GM18520 (cell line): ENCODE measurements around the gene NAV2.

ENCODE experiments used
- ATAC-seq: cut with Tn5 transposase; IDR thresholded peaks from one replicate; pipeline ENCODE4 v1.9.1; 2021; ENCODE audit not compliant: unreplicated experiment

Gene NAV2

DNA sequence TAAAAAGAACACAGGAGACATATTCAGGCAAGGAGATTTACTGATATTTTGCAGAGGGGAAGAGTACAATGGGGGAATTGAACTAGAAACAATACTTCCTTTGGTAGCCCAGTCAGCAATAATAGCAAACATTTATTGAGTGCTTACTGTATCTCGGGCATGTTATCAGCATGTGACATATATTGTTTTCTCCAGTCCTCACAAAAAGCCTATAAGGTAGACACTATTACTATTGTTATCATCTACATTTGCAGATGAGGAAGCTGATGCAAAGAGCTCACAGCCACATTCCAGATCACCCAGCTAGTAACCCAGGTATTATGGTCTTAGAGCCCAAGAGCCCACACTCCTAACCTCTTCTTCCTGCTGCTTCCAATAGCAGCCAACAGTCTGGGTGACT lies 27.9 kb downstream of the NAV2 start:
- no peak for ATAC-seq

DNA sequence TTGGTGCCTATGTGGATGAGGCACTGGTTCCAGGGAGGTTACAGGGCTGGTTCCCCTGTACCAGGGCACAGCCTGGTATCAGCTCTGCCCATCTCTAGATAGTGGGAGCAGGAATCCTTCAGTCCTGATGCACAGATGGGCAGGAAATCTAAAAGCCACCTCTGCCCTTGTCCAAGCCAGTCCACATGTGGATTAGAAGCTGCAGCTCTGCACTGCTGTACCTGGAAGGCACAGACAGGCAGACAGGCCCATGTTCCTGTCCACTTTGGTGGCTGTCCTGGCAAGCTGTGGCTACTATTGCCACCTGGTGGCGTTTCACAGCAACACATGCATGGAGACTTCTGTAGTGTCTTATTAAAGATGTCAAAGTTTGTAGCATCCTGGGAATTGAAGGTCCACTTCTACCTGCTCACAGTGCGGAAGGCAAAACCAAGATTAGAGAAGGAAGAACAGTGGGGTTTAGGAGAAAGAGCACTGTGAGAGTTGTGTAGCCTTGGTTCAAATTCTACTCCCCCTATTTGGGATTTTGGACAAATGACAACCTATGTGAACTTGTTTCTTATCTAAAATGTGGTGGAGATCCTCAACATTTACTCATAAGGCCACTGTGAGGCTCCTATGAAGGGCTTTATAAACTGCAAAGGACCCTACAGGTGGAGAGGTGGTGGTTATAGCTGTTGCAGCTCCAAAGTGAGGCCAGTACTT lies 30.1 kb downstream of the NAV2 start:
- peak; percentile 60 for ATAC-seq

DNA sequence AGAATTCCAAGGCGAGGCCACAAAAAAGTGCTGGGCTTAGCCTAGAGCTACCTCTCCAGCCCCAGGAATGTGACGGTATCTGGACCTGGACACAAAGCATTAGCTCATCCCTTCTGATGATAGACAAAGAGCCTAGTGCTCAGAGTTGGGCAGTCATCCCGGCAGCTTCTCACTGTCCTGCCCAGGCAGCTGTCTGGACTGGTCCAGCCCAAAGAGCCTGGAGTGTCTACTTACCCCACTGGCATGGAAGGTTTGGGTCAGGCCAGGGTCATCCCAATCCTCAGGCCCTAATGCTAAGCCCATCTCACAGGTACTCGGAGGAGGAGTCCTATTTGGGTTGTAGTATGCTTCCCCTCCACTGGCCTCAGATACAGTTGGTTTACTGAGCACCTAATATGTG lies 31.0 kb downstream of the NAV2 start:
- ATAC-seq, result no peak

DNA sequence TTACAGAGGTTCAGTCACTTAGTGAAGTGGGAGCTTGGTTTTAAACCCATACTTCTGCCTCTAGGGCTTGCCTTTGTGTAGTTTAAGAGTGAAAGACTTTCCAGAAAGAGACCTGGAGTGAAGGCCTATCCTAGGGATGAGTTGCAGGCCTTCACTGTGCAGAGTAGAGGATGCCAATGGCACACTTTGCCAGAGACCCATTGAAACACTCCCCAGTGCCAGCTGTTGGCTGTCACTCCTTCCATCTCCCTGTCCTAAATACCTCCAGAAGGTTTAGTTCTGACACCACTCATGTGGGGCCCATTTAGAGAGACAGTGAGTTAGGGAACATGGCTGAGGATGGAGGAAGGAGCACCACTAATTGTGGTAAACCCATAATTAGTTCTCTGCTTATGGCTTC lies 31.5 kb downstream of the NAV2 start:
- ATAC-seq, result no peak

DNA sequence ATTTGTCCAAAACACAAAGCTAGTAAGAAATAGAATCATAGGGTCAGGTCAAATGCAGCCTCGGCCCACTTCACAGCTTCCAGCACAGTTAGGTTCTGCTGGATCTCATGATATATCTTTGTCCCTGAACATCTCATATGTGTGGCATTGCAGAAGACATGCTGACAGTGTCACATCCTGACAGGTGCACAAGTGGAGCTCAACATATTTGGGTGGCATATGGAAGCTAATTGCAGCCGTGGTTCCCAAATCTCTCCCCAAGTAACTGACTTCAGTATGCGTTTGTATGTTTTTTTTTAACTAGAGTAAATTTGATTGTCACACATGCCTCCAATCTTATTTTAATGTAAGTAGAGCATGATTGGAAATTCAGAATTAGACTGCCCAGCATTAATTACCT lies 33.4 kb downstream of the NAV2 start:
- ATAC-seq, result no peak

DNA sequence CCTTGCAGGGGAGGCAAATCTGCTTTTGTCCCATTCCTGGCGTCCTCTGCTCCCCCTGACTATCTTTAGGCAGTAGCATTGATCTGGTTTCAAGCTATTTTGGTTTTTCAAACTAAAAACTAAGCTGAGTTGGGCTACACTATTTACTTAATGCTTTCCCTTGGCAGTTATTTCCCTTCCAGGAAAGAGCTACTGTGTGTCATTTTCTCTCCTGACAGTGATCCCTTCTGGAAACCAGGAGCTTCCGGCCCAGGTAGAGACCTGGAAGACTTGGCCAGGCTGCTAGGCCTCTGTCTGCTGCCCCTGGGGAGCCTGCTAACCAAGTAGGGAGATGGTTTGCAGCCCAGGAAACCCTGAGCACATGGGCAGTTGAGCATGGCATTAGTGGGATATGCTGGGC lies 35.0 kb downstream of the NAV2 start:
- no peak for ATAC-seq

DNA sequence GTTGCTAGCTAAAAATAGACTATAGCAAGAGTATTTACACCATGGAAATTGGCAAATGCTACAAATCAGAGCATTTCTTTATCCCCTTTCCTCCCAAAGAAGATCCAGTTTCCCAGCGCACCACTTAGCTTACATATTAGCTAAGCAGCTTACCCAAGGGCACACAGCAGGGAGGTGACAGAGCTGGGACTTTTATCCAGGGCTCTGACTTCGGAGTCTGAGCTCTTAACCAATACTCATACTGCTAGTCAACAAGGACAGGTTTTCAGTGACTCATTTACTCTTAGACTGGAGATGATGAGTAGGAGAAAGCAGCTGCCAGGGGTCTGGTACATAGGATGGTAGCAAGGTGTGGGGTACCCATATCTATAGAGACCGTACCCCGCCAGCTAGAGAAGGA lies 38.4 kb downstream of the NAV2 start:
- no peak for ATAC-seq

DNA sequence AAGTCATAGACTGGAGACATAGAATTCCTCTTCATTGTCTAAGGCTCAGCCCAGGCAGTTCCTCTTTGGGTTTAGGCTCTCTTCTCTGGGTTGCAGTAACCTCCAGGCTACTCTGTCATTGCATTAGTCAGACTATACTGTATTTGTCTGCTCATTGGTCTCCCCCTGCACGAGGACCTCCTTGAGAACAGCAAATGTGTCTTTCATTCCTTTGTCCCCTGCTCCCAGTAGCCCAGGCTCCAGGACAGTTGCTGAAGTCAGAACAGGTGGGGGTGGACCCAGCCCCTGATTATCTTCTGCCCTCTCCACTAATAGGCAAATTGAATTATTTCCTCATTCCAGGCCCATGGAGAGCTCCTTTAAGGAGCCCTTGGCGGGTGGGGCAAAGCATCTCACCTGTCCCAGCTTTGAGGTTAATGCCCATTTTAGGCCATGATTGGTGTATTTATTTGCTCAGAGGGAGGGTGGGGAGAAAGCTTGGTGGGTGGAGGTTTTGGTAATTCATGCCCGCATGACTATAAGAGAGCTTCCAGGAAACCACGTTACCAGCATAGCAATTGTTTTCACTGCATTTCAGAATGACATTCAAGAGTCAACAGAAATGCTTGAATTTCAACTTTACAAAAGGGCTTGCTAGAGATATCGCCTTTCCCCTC lies 40.9 kb downstream of the NAV2 start:
- no peak for ATAC-seq

DNA sequence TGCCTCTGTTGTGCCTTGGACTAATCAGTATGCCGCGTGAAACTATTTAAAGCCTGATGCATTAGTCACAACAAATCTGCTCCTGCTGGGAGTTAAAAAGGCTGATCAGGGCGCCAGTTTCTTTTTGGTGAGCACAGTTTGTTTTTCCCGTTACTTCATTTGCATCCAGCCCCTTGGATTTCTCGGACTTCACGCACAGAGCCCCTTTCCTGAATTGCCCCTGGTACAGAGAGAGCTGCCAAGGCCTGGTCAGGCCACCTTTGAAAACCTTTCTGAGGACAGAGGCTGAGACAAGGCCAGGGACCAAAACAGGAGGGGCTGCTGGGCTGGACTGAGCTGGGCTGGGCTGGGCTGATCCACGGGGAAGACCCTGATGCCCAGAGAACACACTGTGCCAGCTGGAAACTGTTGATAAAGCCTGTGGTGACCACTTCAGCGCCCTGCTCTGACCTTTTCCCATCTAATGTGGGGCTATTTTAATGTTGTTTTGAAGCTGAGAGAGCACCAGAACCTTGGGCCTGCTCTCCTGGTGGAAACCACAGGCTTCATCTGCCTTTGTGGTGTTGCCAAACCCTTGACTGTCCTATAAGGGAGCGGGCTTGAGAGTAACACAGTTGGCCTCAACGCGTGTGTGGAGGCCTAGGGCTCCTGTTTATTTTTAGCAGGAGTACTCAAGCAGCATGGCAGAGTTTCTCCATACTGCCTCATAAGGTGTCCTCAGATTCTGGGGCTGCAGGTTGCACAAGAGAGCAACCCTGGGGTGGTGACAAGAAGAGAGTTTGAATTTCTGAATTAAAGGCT lies 44.2 kb downstream of the NAV2 start:
- ATAC-seq, result no peak

DNA sequence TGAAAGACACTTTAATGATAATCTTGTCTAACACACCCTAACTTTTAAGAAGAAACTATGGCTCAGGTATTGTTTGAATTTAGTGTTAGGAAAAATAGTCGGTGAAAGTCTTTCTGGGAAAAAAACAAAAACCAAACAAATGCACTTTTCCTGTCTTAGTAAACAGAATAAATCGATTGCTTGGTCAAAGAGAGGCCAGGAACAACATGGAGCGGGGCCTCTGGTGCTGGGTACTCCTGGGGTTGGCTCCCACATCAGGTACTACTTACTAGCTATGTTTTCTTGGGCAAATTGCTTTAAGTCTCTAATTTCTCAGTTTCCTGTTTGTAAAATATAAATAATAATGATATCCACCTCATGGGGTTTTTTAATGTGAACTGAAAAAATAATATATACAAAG lies 46.8 kb downstream of the NAV2 start:
- no peak for ATAC-seq

DNA sequence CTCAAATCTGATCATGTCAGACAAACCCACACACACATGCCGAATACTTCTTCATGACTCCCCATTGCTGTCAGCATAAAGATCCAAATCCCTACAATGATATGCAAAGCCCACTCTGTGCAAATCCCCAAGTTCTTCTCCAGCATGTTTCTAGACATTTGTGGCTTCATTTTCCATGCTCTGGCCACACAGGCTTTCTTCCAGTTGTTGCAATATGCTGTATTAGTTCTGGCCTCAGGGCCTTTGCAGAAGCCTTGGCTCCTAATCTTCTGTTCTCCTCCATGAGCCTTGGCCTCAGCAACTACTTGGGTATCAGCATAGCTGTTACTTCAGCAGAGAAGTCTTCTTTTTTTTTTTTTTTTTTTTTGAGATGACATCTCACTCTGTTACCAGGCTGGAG lies 49.6 kb downstream of the NAV2 start:
- ATAC-seq, result no peak

DNA sequence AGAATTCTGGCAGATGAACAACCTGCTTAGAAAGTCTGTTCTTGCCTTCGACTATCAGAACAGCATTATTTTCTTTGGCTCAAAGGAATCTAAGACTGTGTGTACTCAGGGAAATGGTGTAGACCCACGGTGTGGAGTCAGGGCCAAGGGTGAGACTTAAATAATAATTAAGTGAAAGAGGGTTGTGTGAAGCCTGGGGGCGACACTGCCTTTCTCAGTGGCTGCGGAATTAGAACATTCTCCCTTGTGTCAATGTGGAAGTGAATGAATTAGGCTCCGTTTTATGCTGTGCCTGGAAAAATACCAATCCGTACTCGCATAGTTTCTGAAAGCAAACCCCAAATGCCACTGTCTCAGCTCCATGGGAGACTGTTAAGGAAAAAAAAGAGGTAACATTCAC lies 50.7 kb downstream of the NAV2 start:
- ATAC-seq, result no peak

DNA sequence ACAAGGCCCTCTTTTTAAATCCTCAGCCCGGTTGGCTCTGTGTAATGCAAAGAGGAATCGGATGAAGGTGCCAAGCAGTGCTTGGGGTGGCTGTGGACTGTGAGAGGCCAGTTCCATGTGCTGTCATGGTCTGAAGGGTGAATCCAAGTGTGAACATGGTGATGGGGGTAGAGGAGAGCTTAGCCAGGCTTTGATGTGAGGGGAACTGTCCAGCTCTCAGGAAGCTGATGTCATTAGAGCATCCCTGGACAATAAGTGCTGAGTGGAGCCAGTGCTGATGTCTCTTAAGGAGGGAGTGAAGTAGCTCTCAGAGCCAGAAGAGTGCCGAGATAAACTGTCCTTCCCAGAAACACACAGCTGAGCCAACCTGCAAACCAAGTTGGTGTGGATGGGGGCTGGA lies 53.6 kb downstream of the NAV2 start:
- ATAC-seq, result no peak

DNA sequence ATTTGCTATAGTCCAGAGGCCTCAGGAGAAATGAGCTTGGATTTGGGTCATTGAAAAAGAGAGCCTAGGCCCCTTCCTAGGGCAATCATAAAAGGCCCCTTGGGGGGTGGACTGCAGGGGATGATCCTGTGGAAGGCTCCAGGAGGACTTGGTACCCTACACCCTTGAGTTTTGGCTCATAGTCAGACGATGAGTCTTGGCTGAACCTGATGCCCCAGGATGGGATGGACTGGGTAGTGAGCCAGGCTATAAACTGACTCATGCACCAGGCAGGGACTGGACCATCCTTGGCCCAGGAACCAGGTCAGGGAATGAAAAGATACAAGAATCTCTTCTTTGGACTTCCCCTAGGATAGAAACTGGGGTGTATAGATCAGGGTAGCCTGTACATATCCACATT lies 54.2 kb downstream of the NAV2 start:
- ATAC-seq, result no peak

DNA sequence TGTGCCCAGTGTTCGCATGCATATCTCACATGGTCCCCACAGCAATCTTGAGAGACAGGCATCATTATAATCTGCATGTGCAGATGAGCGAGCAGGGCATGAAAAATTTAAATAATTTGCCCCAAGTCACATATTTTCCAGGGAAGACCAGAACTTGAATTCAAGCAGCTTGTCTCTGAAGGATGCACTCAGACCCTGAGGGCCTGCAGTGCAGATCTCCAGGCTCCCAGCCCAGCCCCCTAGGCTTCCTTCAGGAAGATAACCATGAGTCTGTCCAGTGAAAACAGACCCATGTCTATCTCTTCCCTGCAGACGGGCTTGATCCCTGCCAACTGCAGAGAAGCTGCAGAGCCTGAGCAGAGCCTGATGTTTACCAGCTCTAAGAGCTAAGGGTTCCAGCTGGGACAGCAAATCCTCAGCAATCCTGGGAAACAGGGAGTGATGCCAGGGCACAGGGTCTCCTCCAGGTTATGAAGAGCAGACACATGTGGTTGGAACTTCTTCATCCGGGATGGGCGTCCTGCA lies 55.1 kb downstream of the NAV2 start:
- ATAC-seq, result no peak

DNA sequence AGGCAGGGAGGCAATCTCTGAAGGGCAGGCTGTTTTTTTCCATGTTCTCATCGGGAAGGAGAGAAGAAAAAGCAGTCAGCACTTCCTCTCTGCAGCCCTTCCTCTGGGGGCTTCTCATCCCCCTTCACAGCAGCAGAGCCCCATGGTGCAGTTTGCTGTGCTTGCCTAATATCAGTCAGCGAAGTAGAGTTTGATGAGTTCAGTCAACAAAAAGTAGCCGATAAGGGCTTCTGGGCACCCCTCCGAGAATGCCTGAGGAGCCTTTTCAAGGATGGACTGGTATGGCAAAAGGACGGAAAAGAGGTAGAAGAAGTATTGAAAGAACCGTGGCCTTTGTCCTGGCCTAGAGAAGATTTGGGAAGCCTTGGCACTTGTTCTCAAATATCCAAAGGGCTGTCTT lies 55.6 kb downstream of the NAV2 start:
- no peak for ATAC-seq

DNA sequence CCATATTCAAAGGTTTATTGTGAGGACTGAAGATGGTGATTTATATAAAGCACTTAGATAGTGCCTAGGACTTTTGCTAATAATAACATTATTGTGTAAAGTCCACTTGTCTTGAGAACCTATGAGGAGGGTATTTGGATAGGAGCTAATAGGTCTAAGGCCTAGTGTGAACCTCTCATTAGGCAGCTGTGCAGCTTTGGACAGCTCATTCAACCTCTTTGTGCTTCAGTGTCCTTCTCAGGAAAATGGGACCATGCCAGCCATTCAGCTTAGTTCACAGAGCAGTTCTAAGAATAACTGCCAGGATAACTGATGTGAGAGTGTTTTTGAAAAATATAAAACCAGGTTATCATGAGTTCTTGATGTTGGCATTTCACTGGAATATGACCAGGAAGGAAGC lies 56.2 kb downstream of the NAV2 start:
- ATAC-seq, result no peak

DNA sequence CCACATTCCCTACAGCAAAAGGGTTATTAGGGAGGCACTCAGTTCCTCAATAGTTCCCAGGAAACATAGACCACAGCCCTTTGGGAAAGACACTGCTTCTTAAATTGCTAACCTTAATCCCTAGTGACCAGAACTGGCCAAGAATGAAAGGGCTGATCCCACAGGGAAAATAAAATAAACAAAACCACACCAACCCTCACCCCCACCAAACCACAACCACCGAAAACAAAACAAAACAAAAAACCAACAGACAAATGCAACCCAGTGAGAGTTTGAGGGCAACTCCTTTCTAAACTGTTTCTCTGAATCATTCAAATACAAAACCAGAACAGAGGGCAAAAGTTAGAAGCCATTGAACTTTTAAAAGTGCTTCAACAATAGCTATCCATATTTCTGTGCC lies 57.2 kb downstream of the NAV2 start:
- ATAC-seq, result no peak

DNA sequence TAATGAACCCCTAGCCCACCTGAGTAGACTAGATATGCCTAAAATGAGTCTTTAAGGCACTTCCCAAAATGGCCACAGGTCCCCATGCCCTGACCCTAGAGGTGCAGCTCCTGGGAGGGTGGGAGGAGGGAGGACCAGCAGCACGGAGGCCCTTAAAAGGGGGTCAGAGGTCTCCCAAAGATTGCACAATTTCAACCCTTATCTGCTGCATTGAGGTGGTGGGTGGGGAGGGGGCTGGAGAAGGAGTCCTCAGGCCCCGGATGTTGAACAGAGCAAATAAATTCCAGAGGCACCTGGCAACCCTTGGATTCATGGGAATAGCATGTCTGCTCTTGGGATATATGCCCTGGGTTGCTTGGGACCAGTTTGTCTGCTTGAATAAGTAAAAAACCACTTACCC lies 57.6 kb downstream of the NAV2 start:
- ATAC-seq, result no peak

DNA sequence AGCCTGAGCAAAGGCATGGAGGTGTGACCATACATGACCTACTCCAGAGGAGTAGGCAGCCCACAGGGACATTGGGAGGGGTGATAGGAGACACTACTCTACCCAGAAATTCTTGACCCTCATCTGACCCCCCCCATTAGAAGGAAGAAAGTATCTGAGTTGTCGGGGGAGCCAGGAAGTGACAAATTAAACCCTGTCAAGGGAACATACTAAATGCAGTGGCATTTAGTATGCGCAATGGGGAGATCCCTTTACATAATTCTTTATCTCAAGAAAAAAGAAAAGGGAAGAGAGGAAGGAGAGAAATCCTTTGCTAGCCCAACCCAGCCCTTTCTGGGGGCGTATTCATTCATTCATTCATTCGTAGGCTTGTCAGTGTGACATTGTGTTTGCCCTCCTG lies 58.8 kb downstream of the NAV2 start:
- ATAC-seq, result no peak

DNA sequence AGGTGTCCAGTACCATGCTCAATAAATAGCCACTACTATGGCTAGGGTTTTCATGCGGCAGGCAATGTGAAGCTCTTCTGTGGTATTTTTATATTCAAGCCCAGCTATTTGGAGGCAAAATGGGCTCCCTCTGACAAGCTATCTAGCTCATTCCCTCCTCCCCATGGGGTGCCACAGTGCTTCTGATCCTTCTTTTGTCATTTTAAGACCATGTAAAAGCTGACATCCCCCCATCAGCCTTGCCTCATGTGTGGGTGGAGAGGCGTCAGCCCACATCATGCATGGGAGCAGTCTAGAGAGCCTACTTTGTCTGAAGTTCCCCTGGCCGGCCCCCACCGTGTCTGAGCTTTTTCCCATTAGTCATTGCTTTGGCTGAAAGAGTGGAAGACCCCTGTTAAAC lies 59.8 kb downstream of the NAV2 start:
- no peak for ATAC-seq

DNA sequence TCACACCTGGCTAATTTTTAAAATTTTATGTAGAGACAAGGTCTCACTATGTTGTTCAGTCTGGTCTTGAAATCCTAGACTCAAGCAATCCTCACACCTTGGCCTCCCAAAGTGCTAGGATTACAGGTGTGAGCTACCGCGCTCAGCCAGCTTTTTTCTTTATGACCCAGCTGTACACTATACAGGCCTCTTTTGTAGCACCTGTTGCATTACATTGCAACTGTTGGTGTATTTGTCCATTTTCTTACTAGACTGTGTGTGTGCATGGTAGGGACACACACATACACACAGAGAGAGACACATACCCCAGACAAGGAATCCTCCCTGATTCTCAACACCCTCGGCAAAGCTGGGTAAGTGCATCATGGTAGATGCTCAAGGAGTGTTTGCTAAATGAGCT lies 61.7 kb downstream of the NAV2 start:
- ATAC-seq, result no peak
